Astrocyte of the spinal cord (primary cell): ENCODE measurements around the gene DOCK7.
"Not testable (repeated sequence)": the region's sequence is repeated elsewhere in the genome, so short reads cannot be mapped to it uniquely, and the experiment has no call there.

Experiments
- DNase-seq: peaks from one replicate; pipeline ENCODE4 v3.0.0; 2011; ENCODE audit warnings: low read depth, low spot score
- H3K4me3 ChIP-seq: 2 replicates; pipeline ENCODE4 v1.5.1; 2011; ENCODE audit warnings: low read depth, mild to moderate bottlenecking, low read length, moderate library complexity
- CTCF ChIP-seq: IDR thresholded peaks from 2 replicates; pipeline ENCODE4 v1.5.1; 2012; ENCODE audit warnings: low read depth, mild to moderate bottlenecking, low read length, inconsistent platforms
- in situ Hi-C: cut with HindIII; loops from 2 replicates; pipeline ENCODE4 v1.10.0; 2017; ENCODE audit warnings: low sequenced_read_pairs

Gene DOCK7

GRCh38 chr1:62541048-62541447 lies 147.1 kb downstream of the DOCK7 start:
- TF ChIP-seq CTCF, result no peak
- in situ Hi-C loops, result no loop called here
- DNase-seq, result no peak
- H3K4me3 ChIP-seq, result no peak overlapping the region

DNA sequence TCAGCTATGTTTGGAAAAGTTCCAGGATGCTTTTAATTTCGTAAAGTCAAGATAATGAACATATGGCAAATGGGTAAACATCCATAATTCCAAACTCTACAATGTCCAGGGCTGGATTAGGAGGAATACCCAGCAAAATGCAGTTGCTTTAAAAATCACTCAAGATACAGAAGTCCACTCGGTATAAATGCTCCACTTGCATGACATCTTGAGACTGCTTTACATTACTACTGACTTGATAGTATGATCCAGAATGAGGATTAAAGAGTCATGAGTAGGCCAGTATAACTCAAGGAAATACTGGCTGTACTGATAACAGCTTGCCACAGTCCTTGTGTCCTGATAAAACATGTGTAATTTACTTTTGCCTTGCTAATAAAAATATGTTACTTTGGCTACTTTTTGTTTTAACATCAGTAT lies 149.1 kb downstream of the DOCK7 start:
- no peak for DNase-seq
- in situ Hi-C loops, result no loop called here
- H3K4me3 ChIP-seq, result no peak overlapping the region
- no peak for TF ChIP-seq CTCF

DNA sequence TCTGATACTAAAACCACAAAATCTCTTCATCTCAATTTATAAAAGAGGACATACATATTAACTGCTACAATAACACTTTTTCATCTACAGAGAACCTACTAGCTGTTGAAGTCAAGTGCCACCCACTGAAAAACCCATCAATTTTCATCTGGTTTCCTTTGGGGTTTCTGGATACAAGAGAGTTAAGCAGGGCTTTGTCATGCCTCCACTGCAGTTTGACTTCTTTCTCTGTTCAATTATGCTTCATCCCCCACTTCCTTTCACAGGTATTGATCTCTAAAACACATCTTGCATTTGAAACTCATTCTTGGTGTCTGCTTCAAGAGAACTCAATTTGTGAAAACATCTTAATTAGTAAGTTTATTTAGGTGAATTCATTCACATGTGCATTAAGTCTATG lies 151.3 kb downstream of the DOCK7 start:
- H3K4me3 ChIP-seq, result no peak overlapping the region
- no peak for DNase-seq
- in situ Hi-C loops, result no loop called here
- TF ChIP-seq CTCF, result no peak

DNA sequence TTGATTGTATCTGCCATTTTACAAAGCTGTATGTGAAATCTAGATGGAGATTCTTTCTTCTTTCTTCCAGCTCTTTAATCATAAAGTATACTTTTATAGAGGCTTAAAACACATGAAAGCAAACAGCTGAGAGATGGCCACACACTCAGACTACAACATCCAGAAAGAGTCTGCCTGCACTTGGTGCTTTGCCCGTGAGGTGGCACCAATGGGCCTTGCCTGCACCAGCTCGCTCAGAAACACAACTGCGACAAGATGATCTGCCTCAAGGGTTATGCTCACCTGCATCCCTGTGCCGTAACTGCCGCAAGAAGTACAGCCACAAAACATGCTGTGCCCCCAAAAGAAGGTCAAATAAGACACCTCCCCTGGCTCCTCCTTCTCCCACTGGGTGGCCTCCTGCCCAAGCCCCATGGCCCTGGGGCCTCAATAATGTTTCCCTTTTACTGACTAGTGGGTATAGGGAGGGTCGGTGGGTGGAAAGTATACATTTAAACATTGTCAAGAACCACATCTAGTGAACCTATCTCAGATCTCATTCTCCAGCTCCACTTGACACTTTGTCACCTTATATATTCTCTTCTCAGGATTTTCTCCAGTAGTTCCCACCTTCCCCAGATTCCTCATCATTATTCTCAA lies 157.6 kb downstream of the DOCK7 start:
- TF ChIP-seq CTCF, result peak; percentile 82
- in situ Hi-C loops, result no loop called here
- peak; percentile 45 for DNase-seq
- H3K4me3 ChIP-seq, result no peak overlapping the region

GRCh38 chr1:62529227-62529626 lies 159.0 kb downstream of the DOCK7 start:
- H3K4me3 ChIP-seq, result no peak overlapping the region
- no peak for TF ChIP-seq CTCF
- no peak for DNase-seq
- in situ Hi-C loops, result no loop called here

- DNase-seq, result no peak
- TF ChIP-seq CTCF, result no peak
Observed at GRCh38 chr1:62528015-62528414, 160.2 kb downstream of the DOCK7 start.

DNA sequence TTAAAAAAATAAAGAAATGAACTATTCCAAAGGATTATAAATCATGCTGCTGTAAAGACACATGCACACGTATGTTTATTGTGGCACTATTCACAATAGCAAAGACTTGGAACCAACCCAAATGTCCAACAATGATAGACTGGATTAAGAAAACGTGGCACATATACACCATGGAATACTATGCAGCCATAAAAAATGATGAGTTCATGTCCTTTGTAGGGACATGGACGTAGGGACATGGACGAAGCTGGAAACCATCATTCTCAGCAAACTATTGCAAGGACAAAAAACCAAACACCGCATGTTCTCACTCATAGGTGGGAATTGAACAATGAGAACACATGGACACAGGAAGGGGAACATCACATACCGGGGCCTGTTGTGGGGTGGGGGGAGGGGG lies 160.8 kb downstream of the DOCK7 start:
- DNase-seq, in situ Hi-C loops, H3K4me3 ChIP-seq: not testable (repeated sequence)

More at GRCh38 chr1:62528015-62528414, 160.2 kb downstream of the DOCK7 start:
- H3K4me3 ChIP-seq, result no peak overlapping the region
- in situ Hi-C loops, result no loop called here
